TTC549 (cell line): Measurements from ENCODE around the gene RBCK1.
"Not testable (repeated sequence)": the region's sequence is repeated elsewhere in the genome, so short reads cannot be mapped to it uniquely, and the experiment has no call there.

ENCODE experiments used
- FAIRE-seq: peaks from 2 replicates; lab custom pipeline; 2012; peaks lifted over from hg19 to GRCh38; lab: Jason Lieb, UNC

Gene RBCK1

GRCh38 chr20:437787-438486, 29.8 kb downstream of the RBCK1 start:
- FAIRE-seq = no peak

- FAIRE-seq = no peak
Measured at GRCh38 chr20:438571-439469, 30.7 kb downstream of the RBCK1 start.

GRCh38 chr20:440148-440547, 32.0 kb downstream of the RBCK1 start:
- FAIRE-seq = no peak

- FAIRE-seq = no peak
Measured at GRCh38 chr20:440636-441035, 32.5 kb downstream of the RBCK1 start.

GRCh38 chr20:443223-443775, 35.2 kb downstream of the RBCK1 start:
- FAIRE-seq = no peak

GRCh38 chr20:444117-444516, 36.0 kb downstream of the RBCK1 start:
- no peak for FAIRE-seq

GRCh38 chr20:444862-445426, 36.8 kb downstream of the RBCK1 start:
- no peak for FAIRE-seq

GRCh38 chr20:445514-446336, 37.6 kb downstream of the RBCK1 start:
- no peak for FAIRE-seq

GRCh38 chr20:452021-452420, 43.9 kb downstream of the RBCK1 start:
- not testable (repeated sequence) for FAIRE-seq

GRCh38 chr20:454951-455350, 46.9 kb downstream of the RBCK1 start:
- no peak for FAIRE-seq

GRCh38 chr20:458776-459175, 50.7 kb downstream of the RBCK1 start:
- no peak for FAIRE-seq

GRCh38 chr20:460180-460579, 52.1 kb downstream of the RBCK1 start:
- FAIRE-seq = no peak

GRCh38 chr20:460707-461106, 52.6 kb downstream of the RBCK1 start:
- FAIRE-seq = no peak

- no peak for FAIRE-seq
Measured at GRCh38 chr20:461254-462198, 53.4 kb downstream of the RBCK1 start.

- FAIRE-seq = no peak
Measured at GRCh38 chr20:462199-462991, 54.3 kb downstream of the RBCK1 start, which contains the start of gene TBC1D20. Gene TBC1D20 (minus strand): TSS chr20:462533. CDS start chr20:462405, 128 bp downstream.

GRCh38 chr20:467755-468154, 59.7 kb downstream of the RBCK1 start:
- FAIRE-seq = no peak

- no peak for FAIRE-seq
Measured at GRCh38 chr20:469746-470490, 61.8 kb downstream of the RBCK1 start.

- no peak for FAIRE-seq
Measured at GRCh38 chr20:472137-472846, 64.2 kb downstream of the RBCK1 start.
